Activated T-cell treated with anti-CD3 and anti-CD28 coated beads for 1 hour (primary cell): ENCODE measurements around the gene BAAT.

Experiments used
- DNase-seq: peaks from one replicate; pipeline ENCODE4 v3.0.0-alpha.2; 2020; ENCODE audit warnings: low read depth

BAAT gene

DNA sequence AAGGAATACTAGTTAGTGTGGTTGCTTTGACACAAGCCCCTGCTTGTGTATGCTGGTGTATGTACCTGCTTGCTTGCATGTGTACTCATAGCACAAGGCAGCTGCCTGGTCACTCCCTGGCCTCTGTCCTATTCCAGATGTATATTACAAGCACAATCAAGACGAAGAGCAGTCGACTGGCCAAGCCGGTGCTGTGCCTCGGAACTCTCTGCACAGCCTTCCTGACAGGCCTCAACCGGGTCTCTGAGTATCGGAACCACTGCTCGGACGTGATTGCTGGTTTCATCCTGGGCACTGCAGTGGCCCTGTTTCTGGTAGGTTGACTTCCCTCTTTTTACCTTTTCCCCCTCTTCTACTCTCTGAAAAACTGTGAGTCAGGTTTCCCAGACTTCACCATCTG, 72.1 kb downstream of the BAAT start:
- DNase-seq: no peak

DNA sequence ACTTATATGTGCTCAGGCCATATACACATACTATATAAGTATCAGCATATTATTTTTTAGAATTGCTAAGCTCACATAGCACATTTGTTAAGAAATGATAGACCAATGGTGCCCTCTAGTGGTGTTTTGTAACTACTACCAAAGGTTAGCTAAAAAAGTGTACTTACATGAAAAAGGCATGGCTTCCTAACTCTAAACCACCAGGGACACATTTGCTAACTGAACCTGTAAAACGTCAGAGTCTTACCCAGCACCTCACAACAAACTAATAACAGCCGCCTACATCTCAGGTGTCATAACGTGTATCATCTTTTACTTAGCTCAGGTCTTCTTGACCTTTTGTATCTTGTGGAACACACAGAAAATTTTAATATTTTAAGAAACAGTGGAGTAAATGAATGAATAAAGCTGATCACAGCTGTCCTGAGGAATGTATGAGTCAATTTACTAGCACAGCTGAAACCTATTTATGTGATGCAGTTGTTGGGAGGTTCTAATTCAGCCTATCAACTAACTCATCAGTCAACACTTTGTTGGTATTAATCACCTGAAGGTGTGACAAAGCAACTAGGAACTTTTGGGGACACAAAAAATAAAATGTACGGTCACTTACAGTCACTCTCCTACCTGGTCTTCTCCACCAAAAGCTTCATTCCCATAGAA, 72.9 kb downstream of the BAAT start:
- no peak for DNase-seq

DNA sequence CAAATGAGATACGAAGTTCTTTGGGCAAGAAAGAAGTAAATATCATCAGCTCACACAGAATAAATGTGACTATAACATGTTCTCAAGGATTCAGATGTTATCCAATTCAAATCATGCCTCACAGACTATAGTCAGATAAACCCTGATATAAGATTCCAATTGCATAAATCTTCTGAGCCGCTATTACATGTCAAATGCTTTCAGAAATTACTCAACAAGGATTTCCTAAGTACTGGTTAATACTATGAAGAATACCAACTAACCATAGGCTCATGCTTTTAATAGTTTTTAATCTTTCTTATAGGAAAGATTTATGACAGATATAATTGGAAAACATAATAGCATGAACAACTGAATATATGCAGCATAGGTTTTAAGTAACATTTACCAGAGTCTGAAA, 73.6 kb downstream of the BAAT start:
- no peak for DNase-seq
